GM12878 (cell line): Measurements from ENCODE around the gene CHAD.

Source experiments
- RAD21 ChIP-seq: IDR thresholded peaks from 2 replicates; pipeline ENCODE4 v1.6.1; 2011; ENCODE audit warnings: mild to moderate bottlenecking, low read depth, low read length, moderate library complexity; ENCODE audit not compliant: insufficient read depth
- RCOR1 ChIP-seq: conservative IDR thresholded peaks from 2 replicates; pipeline ENCODE4 v1.6.1; 2012; ENCODE audit warnings: low read depth, low read length, improper control_type of control experiment

DNA sequence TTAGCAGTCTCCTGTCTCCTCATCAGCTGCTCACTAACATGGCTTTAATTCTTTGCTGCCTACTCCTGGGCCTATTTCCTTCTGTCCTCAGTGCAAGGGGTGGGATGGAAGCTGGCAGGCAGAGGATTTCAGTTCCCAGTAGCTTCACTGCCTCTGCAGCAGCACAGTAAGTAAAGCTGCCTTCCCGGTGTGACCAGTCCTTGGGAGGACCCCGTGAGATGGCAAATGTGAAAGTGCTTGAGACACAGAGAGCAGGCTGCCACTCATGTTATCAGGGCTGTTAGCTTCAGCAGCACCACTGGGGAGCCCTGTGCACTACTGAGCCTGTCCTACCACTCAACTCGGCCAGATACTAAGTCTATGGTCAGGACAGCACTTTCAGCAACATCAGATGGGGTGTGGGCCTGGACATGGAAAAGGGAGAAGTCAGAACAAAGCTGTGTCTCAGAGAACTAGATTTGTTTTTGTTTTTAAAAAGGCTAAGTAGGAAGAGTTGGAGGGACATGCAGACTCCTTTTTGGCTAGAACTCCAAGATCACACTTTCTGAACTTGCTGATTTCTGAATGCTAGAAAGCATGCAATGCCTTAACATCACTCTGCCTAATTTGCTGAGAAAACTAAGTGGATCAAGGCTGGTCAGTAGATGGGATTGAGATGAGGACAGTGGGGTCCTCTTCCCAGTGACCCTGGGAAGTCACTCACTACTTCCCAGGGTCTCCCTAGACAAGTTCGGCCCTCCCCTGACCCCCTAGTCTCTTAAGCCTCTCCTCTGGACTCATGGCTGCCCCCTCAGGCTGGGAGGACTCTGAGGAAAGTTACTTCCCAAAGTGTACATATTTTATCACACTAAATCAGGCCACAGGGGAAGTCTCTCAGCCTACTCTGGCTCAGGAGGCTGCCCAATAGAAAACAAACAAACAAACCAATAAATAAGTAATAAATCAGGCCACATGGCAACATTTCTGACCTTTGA is 41.6 kb downstream of the CHAD start:
- TF ChIP-seq RAD21 (no peak), RCOR1 (no peak)
